ENCODE results near the gene PLOD3. TPM values are rescaled to one million over a fixed set of nuclear protein-coding genes. Genes with fewer than 3 reads are reported as not detected.

Gene PLOD3
- total and polyA plus RNA-seq, 12 donors, result 27.1 to 61.2 (median 36.9) TPM

GRCh38 chr7:101169110-101169837, 48.1 kb downstream of the PLOD3 start:
- Histone ChIP-seq H3K9me3 (no peaks in the 10 kb centered on the region), H3K4me3 (no peak overlapping the region), H3K27ac (no peak overlapping the region), H3K27me3 (peaks cover 56 to 100% (median 100%) of the 10 kb centered on the region in 7 donors), H3K36me3 (no peaks in the 10 kb centered on the region), H3K4me1 (peaks cover 17 to 59% (median 38%) of the 10 kb centered on the region in 9 donors)
- DNase-seq, result no peak
- TF ChIP-seq CTCF (IDR thresholded peaks at IDR 0.05), result no peak
- WGBS, 2 donors, result 1 to 4% methylated on average over 16 to 18 of the region's 18 CpGs
- no peak for ATAC-seq
- intact Hi-C loops (cut with DNase I), result loop anchor here in 1 of 10 donors (2.0 kb wide), 1 partner anchor 24 kb away; no protein-coding TSS in a partner anchor

- WGBS, 2 donors, result 6% methylated on average over 6 of the region's 6 CpGs
- H3K36me3 ChIP-seq, result no peaks in the 10 kb centered on the region
- intact Hi-C loops (cut with DNase I), result loop anchor here in 1 of 10 donors (2.0 kb wide), 1 partner anchor 24 kb away; no protein-coding TSS in a partner anchor
- peaks cover 23 to 64% (median 42%) of the 10 kb centered on the region in 9 donors for H3K4me1 ChIP-seq
- no peak overlapping the region for H3K4me3 ChIP-seq
- no peak for ATAC-seq
- H3K27me3 ChIP-seq, result peaks cover 61 to 100% (median 100%) of the 10 kb centered on the region in 7 donors
- no peak for DNase-seq
- no peak for TF ChIP-seq CTCF (IDR thresholded peaks at IDR 0.05)
- H3K9me3 ChIP-seq, result no peaks in the 10 kb centered on the region
- H3K27ac ChIP-seq, result no peak overlapping the region
Measured at GRCh38 chr7:101168412-101169049, 48.9 kb downstream of the PLOD3 start.

- no peak for ATAC-seq
- no peak for TF ChIP-seq CTCF (IDR thresholded peaks at IDR 0.05)
- Histone ChIP-seq H3K27ac (no peak overlapping the region), H3K9me3 (no peaks in the 10 kb centered on the region), H3K4me1 (peaks cover 18 to 64% (median 42%) of the 10 kb centered on the region in 9 donors), H3K27me3 (peaks cover 56 to 100% (median 99%) of the 10 kb centered on the region in 7 donors), H3K4me3 (no peak overlapping the region), H3K36me3 (no peaks in the 10 kb centered on the region)
- no peak for DNase-seq
- WGBS, 2 donors, result 2 to 5% methylated on average over 12 of the region's 12 CpGs
- intact Hi-C loops (cut with DNase I), result loop anchor here in 1 of 10 donors (2.0 kb wide), 1 partner anchor 23 kb away; no protein-coding TSS in a partner anchor
Measured at GRCh38 chr7:101167645-101168411, 49.6 kb downstream of the PLOD3 start.

Measured in heart right ventricle (tissue), 16 donors.